ENCODE results near the gene CMC1.

CMC1 gene

GRCh38 chr3:28308196-28308595 is 66.8 kb downstream of the CMC1 start:
- DNase-seq, result no peak

GRCh38 chr3:28315711-28316110 is 74.3 kb downstream of the CMC1 start:
- no peak for DNase-seq

GRCh38 chr3:28316226-28316625 is 74.8 kb downstream of the CMC1 start:
- no peak for DNase-seq

GRCh38 chr3:28317438-28318022 is 76.1 kb downstream of the CMC1 start:
- DNase-seq, result no peak

GRCh38 chr3:28320981-28321380 is 79.6 kb downstream of the CMC1 start:
- DNase-seq, result no peak

- no peak for DNase-seq
Observed at GRCh38 chr3:28322464-28322863, 81.0 kb downstream of the CMC1 start.

GRCh38 chr3:28326458-28326926 is 85.1 kb downstream of the CMC1 start:
- no peak for DNase-seq

GRCh38 chr3:28328188-28329151 is 87.1 kb downstream of the CMC1 start:
- no peak for DNase-seq

GRCh38 chr3:28334552-28334951 is 93.1 kb downstream of the CMC1 start:
- no peak for DNase-seq

GRCh38 chr3:28335246-28335645 is 93.8 kb downstream of the CMC1 start:
- DNase-seq, result no peak

- no peak for DNase-seq
Observed at GRCh38 chr3:28337230-28337629, 95.8 kb downstream of the CMC1 start.

GRCh38 chr3:28343144-28343543 is 101.7 kb downstream of the CMC1 start:
- no peak for DNase-seq

GRCh38 chr3:28345690-28346089 is 104.3 kb downstream of the CMC1 start:
- no peak for DNase-seq

- no peak for DNase-seq
Observed at GRCh38 chr3:28347374-28348264, 106.2 kb downstream of the CMC1 start.

GRCh38 chr3:28348265-28348628 is 106.8 kb downstream of the CMC1 start:
- DNase-seq, result peak; percentile 23

GRCh38 chr3:28348629-28349468 is 107.4 kb downstream of the CMC1 start, which contains the start of the genes AZI2 and ZCWPW2:
Gene AZI2, minus strand, starts transcription at chr3:28348824. Its CDS starts 8,207 bp downstream, at chr3:28340617.
Gene ZCWPW2, plus strand, starts transcription at chr3:28348721. Its CDS starts 64,348 bp downstream, at chr3:28413069.
- DNase-seq, result peak; percentile 52

GRCh38 chr3:28349469-28350000 is 108.1 kb downstream of the CMC1 start:
- no peak for DNase-seq
